Osteoblast (primary cell): ENCODE data around the gene RPA3. TPM values are rescaled to one million over a fixed set of nuclear protein-coding genes. Genes with fewer than 3 reads are reported as not detected.

Experiments used
- DNase-seq: peaks from one replicate; pipeline ENCODE4 v3.0.0; 2011; ENCODE audit warnings: low spot score, mixed read lengths; ENCODE audit not compliant: insufficient read length; ENCODE audit errors: missing footprints
- H2AFZ ChIP-seq: 2 replicates; pipeline ENCODE4 v1.6.0; 2011; ENCODE audit warnings: mild to moderate bottlenecking, low read length
- H3K27ac ChIP-seq: 2 replicates; pipeline ENCODE4 v1.5.1; 2011; ENCODE audit warnings: mild to moderate bottlenecking, low read depth, low read length, moderate library complexity
- H3K27me3 ChIP-seq: 2 replicates; pipeline ENCODE4 v1.6.0; 2012; ENCODE audit warnings: mild to moderate bottlenecking, control low read depth, inconsistent platforms, low read length, moderate library complexity; ENCODE audit not compliant: insufficient read depth
- H3K36me3 ChIP-seq: 2 replicates; pipeline ENCODE4 v1.5.1; 2011; ENCODE audit warnings: mild to moderate bottlenecking, low read length, control low read depth, moderate library complexity; ENCODE audit not compliant: insufficient read depth
- H3K4me1 ChIP-seq: 2 replicates; pipeline ENCODE4 v1.5.1; 2011; ENCODE audit warnings: mild to moderate bottlenecking, low read length, control low read depth, moderate library complexity; ENCODE audit not compliant: insufficient read depth
- H3K4me2 ChIP-seq: 2 replicates; pipeline ENCODE4 v1.6.0; 2011; ENCODE audit warnings: mild to moderate bottlenecking, low read length; ENCODE audit not compliant: insufficient read depth
- H3K4me3 ChIP-seq: fragments of 200-600 bp; sonication (generic); 3 replicates; pipeline ENCODE4 v1.5.1; 2012; ENCODE audit warnings: mild to moderate bottlenecking, low read length, inconsistent platforms; ENCODE audit not compliant: insufficient read depth
- H3K79me2 ChIP-seq: 2 replicates; pipeline ENCODE4 v1.6.0; 2012; ENCODE audit warnings: mild to moderate bottlenecking, low read length, control low read depth, inconsistent platforms; ENCODE audit not compliant: insufficient read depth
- H3K9me3 ChIP-seq: 2 replicates; pipeline ENCODE4 v1.5.1; 2011; ENCODE audit warnings: low read depth, low read length, control low read depth
- H4K20me1 ChIP-seq: 2 replicates; pipeline ENCODE4 v1.6.0; 2012; ENCODE audit warnings: mild to moderate bottlenecking, low read length, control low read depth; ENCODE audit not compliant: insufficient read depth
- total RNA-seq: library from RNA; depleted of rRNA; stranded (reverse); fragments of >200 nt; gene quantifications from 2 replicates; pipeline ENCODE4 v1.2.3, GENCODE V29; 2012
- TF ChIP-seq, protein P1 (sequence below): IDR thresholded peaks from 2 replicates; pipeline ENCODE4 v1.5.1; 2011; ENCODE audit warnings: mild to moderate bottlenecking, low read depth, low read length, moderate library complexity; ENCODE audit errors: extremely low read depth

The RPA3 gene
- total RNA-seq, 1 donor, result 16.6 TPM

DNA sequence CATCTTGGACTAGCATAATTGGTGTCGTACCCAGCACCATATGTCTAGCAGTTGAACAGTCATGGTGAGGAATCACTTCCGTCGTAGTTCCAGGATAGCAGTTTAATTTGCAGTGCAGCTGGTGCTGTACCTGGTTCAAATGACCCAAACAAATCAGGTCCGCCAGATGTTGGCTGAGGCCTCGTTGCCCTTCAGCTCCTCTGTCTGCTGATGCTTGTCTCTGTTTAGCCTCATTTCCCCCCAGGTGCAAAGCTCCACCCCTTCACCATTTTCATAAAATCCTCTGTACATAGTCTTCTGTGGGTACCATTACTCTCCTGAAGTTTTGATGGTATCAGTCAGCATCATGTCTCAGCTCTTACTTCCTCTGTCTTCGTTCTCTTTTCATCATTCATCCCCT is 42.7 kb downstream of the RPA3 start:
- H3K4me2 ChIP-seq, result no peak overlapping the region
- no peaks in the 10 kb centered on the region for H4K20me1 ChIP-seq
- no peaks in the 10 kb centered on the region for H3K27me3 ChIP-seq
- TF ChIP-seq, protein P1, sequence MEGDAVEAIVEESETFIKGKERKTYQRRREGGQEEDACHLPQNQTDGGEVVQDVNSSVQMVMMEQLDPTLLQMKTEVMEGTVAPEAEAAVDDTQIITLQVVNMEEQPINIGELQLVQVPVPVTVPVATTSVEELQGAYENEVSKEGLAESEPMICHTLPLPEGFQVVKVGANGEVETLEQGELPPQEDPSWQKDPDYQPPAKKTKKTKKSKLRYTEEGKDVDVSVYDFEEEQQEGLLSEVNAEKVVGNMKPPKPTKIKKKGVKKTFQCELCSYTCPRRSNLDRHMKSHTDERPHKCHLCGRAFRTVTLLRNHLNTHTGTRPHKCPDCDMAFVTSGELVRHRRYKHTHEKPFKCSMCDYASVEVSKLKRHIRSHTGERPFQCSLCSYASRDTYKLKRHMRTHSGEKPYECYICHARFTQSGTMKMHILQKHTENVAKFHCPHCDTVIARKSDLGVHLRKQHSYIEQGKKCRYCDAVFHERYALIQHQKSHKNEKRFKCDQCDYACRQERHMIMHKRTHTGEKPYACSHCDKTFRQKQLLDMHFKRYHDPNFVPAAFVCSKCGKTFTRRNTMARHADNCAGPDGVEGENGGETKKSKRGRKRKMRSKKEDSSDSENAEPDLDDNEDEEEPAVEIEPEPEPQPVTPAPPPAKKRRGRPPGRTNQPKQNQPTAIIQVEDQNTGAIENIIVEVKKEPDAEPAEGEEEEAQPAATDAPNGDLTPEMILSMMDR, result no peak
- no peak overlapping the region for H3K4me3 ChIP-seq
- H3K4me1 ChIP-seq, result peaks cover 2% of the 10 kb centered on the region
- no peaks in the 10 kb centered on the region for H3K36me3 ChIP-seq
- H2AFZ ChIP-seq, result no peak overlapping the region
- no peaks in the 10 kb centered on the region for H3K9me3 ChIP-seq
- DNase-seq, result no peak
- H3K79me2 ChIP-seq, result peaks cover 2% of the 10 kb centered on the region
- H3K27ac ChIP-seq, result no peak overlapping the region

DNA sequence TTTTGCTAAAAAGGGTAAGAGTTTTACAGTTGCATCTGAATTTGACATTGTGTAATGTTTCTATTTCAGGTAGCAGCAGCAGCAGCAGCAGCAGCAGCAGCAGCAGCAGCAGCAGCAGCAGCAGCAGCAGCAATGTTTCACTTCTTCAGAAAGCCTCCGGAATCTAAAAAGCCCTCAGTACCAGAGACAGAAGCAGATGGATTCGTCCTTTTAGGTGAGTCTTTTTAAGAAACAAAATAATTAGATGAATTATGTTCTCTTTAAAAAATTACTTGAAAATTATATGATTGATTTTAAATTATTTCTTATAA is 45.2 kb downstream of the RPA3 start:
- Histone ChIP-seq H3K79me2 (peaks cover 8% of the 10 kb centered on the region), H3K36me3 (no peaks in the 10 kb centered on the region), H3K4me2 (no peak overlapping the region), H3K9me3 (no peaks in the 10 kb centered on the region), H3K4me1 (no peaks in the 10 kb centered on the region), H4K20me1 (no peaks in the 10 kb centered on the region), H3K4me3 (no peak overlapping the region), H3K27me3 (no peaks in the 10 kb centered on the region), H2AFZ (peak overlapping the region; percentile 31), H3K27ac (no peak overlapping the region)
- TF ChIP-seq, protein P1, result no peak
- DNase-seq, result no peak

DNA sequence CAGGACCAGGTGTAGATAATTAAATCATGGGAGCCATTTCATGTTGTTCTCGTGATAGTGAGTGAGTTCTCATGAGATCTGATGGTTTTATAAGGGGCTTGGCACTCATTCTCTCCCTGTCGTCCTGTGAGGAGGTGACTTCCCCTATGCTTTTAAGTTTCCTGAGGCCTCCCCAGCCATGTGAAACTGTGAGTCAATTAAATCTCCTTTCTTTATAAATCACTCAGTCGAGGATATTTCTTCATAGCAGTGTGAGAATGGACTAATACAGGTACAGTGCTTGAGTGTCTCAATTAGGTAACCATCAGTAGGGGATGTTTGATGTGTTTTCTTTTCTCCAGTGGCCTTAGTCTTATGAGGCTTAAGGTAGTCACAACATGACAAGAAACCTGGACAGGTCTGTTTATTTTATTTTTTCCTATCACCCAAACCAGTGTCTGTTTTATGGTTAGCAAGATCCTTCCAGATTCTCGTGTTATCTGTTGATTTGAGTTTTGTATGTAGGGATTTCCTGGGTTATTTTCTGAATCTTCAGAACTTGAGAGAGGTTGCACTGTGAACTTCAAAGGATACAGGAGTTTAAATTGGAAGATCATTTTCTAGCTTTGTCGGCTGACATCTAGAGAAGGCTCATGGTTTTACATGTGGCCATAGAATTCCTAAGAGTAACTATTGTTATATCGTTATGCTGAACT is 45.7 kb downstream of the RPA3 start:
- Histone ChIP-seq H3K36me3 (no peaks in the 10 kb centered on the region), H3K9me3 (no peaks in the 10 kb centered on the region), H3K4me1 (no peaks in the 10 kb centered on the region), H3K79me2 (peaks cover 8% of the 10 kb centered on the region), H3K27ac (no peak overlapping the region), H3K4me3 (no peak overlapping the region), H3K27me3 (no peaks in the 10 kb centered on the region), H4K20me1 (no peaks in the 10 kb centered on the region), H3K4me2 (no peak overlapping the region), H2AFZ (peak overlapping the region; percentile 31)
- TF ChIP-seq, protein P1, result no peak
- DNase-seq, result no peak

DNA sequence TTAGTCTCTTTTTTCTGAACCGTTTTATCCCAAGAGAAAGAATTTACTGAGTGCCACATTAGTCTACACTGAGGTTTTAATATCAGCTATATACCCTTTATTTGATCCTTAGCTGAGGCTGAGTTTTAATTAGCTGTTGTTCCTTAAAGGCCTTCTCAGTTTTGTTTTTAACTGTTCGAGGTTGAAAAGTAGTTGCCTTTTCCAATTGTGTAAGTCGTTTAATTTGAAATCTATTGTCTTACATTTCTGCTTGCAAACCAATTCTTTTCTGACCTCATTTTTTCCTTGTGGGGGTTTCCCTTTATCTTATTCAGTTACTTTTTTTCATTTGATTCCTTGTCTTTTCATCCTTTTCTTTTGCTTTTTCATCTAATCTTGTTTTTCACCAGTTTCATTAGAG is 47.0 kb downstream of the RPA3 start:
- Histone ChIP-seq H4K20me1 (no peaks in the 10 kb centered on the region), H3K79me2 (peaks cover 8% of the 10 kb centered on the region)
- TF ChIP-seq, protein P1, result no peak

More for the DNA sequence above, 47.0 kb downstream of the RPA3 start:
- no peaks in the 10 kb centered on the region for H3K27me3 ChIP-seq
- no peaks in the 10 kb centered on the region for H3K4me1 ChIP-seq
- H3K4me2 ChIP-seq, result no peak overlapping the region
- H2AFZ ChIP-seq, result no peak overlapping the region
- DNase-seq, result peak; percentile 8
- no peaks in the 10 kb centered on the region for H3K9me3 ChIP-seq
- no peaks in the 10 kb centered on the region for H3K36me3 ChIP-seq
- H3K4me3 ChIP-seq, result no peak overlapping the region
- no peak overlapping the region for H3K27ac ChIP-seq
